T follicular helper cell (primary cell): Measurements from ENCODE around the gene CAV1.
"Not testable (repeated sequence)": the region's sequence is repeated elsewhere in the genome, so short reads cannot be mapped to it uniquely, and the experiment has no call there.

Experiments used
- DNase-seq: peaks from one replicate; pipeline ENCODE4 v3.0.0-alpha.2; 2020; ENCODE audit warnings: low read depth
- total RNA-seq, 2 experiments: gene quantifications; one replicate each; lab custom pipeline; 2026; lab: John Stamatoyannopoulos, UW

Gene CAV1, protein sequence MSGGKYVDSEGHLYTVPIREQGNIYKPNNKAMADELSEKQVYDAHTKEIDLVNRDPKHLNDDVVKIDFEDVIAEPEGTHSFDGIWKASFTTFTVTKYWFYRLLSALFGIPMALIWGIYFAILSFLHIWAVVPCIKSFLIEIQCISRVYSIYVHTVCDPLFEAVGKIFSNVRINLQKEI
- 0.36 to 0.39 reads per million in 2 experiments for total RNA-seq

GRCh38 chr7:116524609-116525297 lies at the start of gene CAV1:
Gene CAV1, plus strand, starts transcription at chr7:116525036. Its CDS starts 27 bp downstream, at chr7:116525063.
- DNase-seq = peak; percentile 14

DNA sequence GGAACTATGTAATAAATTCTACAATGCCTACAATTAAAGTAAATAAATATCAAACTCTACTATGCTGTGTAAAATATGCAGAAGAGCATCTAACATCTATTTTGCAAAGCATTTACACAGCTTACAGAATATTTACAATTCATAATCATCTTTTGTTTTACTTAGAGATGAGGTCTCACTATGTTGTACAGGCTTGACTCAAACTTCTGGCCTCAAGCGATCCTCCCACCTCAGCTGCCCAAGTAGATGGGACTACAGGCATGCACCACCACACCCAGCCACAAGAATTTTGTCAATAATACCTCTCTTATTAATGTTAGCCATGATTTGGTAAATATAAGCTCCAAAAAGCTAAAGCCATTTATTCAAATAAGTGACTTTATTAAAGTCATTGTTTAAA lies 47.2 kb upstream of the CAV1 start:
- DNase-seq = no peak

DNA sequence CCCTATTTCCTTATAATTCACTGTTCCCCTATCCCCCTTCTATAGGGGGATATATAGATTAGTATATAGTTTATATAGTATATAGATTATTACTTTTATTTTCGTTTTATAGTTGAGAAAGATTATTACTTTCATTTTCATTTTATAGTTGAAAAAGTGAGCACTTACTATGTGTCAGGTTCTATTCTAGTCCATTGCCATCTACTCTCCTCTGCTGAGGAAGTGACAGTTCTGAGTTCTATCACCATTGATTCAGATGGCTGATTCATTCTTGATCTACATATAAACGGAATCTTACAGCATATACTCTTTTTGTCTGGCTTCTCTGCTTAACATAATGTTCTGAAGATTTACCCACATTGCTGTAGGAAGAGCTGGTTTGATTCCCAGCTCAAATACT lies 46.0 kb upstream of the CAV1 start:
- no peak for DNase-seq

GRCh38 chr7:116483271-116483942 lies 41.4 kb upstream of the CAV1 start:
- DNase-seq = no peak

DNA sequence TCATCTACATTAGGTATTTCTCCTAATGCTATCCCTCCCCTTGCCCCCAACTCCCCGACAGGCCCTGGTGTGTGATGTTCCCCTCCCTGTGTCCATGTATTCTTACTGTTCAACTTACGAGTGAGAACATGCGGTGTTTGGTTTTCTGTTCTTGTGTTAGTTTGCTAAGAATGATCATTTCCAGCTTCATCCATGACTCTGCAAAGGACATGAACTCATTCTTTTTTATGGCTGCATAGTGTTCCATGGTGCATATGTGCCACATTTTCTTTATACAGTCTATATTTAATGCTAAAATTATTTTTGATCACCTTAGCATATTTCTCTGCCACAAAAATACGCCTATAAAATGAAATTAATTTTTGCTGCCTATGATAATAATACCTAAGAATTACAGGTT lies 40.4 kb upstream of the CAV1 start:
- not testable (repeated sequence) for DNase-seq

DNA sequence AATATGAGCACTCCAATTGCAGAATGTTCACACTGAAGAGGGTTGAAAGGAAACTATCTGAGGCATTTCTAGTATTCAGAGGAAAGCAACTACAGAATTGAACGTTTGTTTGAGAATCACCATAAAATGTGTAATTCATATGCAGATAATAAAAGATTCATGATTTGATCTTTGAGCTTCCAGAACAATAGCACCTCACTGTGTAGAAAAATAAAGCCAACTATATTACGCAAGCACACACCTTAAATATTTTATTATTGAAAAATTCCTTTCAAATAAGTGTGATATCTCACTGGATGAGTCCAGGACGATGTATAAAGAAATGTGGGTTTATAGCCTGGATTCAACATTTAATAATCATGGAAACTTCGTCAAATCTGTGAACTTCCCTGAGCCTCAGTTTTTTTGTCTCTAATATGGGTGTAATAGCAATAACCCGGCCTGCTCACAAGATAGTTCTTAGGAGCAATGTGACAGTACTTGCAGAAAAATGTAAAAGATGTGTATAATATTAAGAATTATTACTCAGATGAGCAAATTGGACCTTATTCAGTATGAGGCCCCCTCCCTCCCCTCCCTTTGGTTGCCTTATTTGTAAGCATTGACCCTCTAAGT lies 36.8 kb upstream of the CAV1 start:
- no peak for DNase-seq

DNA sequence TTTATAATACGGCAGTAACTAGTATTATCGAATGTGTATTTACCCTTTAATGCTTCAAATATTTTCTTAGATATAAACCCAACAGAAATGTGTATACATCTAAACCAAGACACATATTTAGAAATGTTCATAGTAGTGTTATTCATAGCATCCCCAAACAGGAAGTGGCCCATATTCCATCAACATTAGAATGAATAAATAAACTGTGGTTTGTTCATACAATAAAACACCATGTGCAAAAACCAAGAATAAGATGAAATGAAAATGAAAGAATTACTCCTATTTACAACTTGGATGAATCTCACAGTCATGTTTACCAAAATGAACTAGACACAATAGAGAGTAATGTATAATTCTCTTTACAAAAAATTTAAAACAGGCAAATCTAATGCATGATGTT lies 34.5 kb upstream of the CAV1 start:
- DNase-seq = no peak

DNA sequence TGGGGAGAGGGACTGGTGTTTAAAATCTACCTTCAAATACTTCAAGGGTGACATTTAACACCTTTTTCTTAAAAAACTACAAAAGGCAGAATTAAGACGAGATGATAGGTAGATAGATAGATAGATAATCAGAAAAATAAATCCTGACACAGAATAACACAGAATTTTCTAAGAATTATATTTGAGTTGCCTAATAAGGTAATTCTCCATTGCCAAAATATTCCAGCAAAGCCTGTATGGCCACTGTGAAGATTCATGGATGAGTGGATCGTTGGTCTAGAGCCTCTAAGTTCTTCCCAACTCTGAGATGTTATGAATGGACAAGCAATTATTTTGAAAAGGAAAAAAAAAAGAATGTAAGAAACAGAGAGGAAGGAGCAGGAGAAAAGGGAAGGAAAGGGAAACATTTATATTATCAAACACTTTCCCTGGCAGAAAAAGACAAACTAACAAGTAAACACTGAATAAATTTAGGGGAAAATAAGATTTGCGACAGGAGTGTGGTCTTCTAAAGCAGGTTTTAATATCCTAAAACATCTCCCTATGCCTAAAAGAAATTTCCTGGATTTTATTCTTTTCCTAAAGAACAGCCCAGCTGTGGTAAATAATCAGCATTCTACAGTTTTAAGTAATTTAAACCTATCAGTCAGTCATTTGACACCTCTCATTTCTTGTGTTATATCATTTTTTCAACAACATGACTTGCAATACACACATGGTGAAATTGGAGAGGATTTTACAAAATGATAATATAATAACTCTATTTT lies 32.8 kb upstream of the CAV1 start:
- DNase-seq = no peak

GRCh38 chr7:116492654-116493109 lies 32.2 kb upstream of the CAV1 start:
- no peak for DNase-seq

GRCh38 chr7:116493449-116493848 lies 31.4 kb upstream of the CAV1 start:
- DNase-seq = no peak

- DNase-seq = no peak
Measured at GRCh38 chr7:116494472-116494871, 30.4 kb upstream of the CAV1 start.

DNA sequence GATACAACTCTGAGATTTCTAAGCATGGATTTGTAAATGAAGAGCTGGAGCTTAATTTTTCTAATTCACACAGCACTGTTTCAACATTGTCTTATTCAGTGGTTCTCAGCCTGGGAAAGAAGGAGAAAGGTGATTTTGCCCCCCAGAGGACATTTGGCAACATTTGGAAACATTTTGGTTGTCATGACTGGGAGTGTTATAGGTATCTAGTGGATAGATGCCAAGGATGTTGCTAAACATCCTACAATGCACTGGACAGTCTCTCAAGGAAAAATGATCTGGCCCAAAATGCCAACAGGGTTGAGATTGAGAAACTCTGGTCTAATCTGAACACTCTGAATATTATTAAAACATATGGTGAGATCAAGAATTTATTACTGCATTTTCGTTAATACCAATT lies 29.1 kb upstream of the CAV1 start:
- no peak for DNase-seq

GRCh38 chr7:116496653-116497052 lies 28.2 kb upstream of the CAV1 start:
- DNase-seq = no peak

DNA sequence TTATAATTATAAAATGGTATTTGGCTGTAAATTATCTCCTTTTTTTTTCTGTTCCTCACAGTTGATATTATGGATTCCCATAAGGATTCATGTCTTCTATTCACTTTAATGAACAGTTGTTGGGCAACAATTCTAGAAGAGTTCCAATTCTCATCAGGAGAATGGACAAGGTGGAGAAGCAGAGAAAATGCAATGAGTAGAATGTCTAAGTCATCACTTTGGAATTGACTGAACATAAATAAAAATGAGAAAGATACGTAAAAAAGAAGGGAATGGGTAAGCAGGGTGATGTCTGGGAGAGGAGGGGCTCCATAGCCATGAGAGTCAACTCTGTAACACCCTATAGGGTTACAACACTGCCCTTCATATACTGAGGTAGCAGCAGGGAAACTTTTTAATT lies 27.1 kb upstream of the CAV1 start:
- no peak for DNase-seq

- DNase-seq = no peak
Measured at GRCh38 chr7:116499168-116500077, 25.4 kb upstream of the CAV1 start, which contains the start of gene CAV2. Gene CAV2, plus strand, starts transcription at chr7:116499738. Its CDS starts 44 bp downstream, at chr7:116499782.

DNA sequence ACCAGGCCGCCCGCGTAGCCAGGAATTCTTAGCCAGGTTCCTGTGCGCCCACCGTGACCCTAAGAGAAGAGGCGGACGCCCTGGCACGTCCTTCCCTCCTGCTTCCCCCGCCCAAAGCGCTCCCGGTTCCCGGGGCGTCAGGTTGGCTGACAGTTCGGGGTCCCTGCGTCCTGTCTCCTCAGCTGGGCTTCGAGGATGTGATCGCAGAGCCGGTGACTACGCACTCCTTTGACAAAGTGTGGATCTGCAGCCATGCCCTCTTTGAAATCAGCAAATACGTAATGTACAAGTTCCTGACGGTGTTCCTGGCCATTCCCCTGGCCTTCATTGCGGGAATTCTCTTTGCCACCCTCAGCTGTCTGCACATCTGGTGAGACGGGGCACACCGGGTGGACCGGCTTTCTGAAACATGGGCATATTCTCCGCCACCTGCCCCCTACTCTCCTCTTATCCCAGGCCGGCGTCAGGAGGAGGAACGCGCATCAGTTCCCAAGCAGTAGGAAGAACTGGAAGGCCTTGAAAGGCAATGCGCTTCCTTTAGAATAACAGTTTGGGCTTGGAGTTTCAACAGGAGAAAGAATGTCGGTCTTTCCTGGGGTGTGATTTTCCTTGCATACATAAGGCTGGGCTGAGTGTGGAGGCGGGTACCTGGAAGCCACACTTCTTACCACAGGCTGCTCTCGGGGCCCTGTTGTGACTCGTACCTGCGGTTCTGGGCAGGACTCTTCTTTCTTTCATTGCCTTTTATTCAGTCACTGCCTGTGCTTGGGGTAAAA lies 24.6 kb upstream of the CAV1 start:
- DNase-seq = no peak

DNA sequence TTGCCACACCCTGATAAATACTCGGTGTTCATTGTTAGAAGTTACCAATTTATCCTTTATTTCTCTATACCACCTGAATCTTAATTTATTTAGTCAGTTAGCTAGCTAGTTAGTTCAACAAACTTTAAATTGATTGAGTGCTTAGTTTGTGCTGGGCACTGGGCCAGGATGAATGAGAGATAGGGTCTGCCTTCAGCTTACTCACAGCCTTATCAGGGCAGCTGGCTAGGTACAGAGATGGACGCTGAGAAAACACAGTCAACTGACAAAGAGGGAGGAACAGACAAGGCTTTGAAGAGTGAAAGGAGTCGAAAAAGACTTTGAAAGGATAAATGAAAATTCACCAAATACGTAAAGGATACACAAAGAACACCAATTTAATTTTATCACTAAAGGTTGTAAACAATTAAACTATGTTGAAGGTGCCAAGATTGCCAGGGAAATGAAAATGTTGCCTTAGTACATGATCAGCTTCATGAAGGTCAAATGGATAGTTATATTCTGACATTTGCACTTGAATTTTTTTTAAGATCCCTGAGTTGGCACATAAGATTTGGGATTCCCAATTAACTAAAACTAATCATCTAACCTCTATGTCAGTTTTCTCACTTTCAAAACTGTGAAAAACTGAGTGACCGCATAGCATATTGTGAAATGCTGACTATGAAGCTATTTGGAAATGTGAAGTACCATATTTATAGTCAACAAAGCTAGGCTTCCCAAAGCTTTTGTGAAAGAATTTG lies 23.2 kb upstream of the CAV1 start:
- no peak for DNase-seq

DNA sequence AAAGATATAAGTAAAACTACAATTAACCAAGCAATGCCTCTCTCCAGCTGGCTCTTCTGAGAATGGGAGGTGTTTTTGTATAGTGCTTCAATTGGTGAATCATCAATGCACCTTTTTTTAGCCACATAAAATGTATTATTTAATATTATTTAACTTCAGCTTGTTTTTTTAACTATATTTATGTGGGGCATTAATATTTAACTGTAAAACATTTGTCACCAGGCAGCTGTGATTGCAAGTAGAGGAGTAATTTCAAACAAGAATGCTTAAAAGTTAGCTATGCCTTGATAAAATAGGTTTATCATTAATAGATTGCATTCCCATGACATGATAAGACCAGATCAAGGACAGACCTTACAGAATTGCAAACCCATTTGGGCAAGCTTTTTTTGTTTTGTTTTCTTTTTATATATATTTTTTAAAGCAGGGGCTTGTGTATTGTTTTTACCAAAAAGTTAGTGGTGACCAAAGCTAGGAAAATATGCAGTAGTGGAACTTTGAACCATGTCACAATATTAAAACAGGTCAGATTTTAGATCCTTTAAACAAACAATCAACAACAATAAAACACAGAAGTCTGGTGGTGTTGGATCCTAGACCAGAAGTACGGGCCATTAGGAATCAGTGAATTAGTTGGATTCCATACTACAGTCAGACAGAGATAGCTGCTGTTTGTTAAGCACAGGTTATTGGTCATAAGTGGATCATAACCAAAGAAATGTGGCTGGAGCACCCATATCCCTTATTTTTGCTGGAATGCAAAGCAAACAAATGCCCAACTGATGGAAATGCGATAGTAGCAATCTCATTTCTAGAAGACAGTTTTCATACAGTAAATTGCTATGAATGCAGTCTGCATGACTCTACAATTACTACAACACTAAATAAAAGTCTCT lies 22.4 kb upstream of the CAV1 start:
- no peak for DNase-seq
